BJ (cell line): Measurements from ENCODE around the gene TRIM34. TPM values are rescaled to one million over a fixed set of nuclear protein-coding genes. Genes with fewer than 3 reads are reported as not detected.

Source experiments
- CTCF ChIA-PET: fragments of 350-600 bp; formaldehyde crosslinking; extraction: SDS; loops from one replicate; lab custom pipeline; 2021; ENCODE audit warnings: antibody characterized with exemption, inconsistent platforms; lab: Yijun Ruan, JAX
- POLR2A ChIA-PET: fragments of 300-600 bp; sonication (Branson Sonifier 250); formaldehyde crosslinking; extraction: SDS; loops from one replicate; lab custom pipeline; 2021; ENCODE audit warnings: antibody characterized with exemption; lab: Charles Lee
- DNase-seq: peaks from one replicate; pipeline ENCODE4 v3.0.0-alpha.2; 2011; ENCODE audit warnings: low read depth
- H3K27me3 ChIP-seq: 2 replicates; pipeline ENCODE4 v1.6.0; 2011; ENCODE audit warnings: low read length; ENCODE audit not compliant: control insufficient read depth, insufficient read depth
- H3K36me3 ChIP-seq: 2 replicates; pipeline ENCODE4 v1.5.1; 2011; ENCODE audit warnings: low read length; ENCODE audit not compliant: control insufficient read depth, insufficient read depth
- H3K4me3 ChIP-seq: 2 replicates; pipeline ENCODE4 v1.5.1; 2011; ENCODE audit warnings: low read depth, mild to moderate bottlenecking, control low read depth, low read length
- polyA minus RNA-seq: library from RNA; depleted of rRNA, polyadenylated mRNA; stranded (reverse); fragments of >200 nt; gene quantifications from 2 replicates; pipeline ENCODE4 v1.2.3, GENCODE V29; 2011; rRNA and poly(A)+ RNA removed
- polyA plus RNA-seq: library from polyadenylated mRNA; depleted of rRNA; stranded (reverse); fragments of >200 nt; gene quantifications from 2 replicates; pipeline ENCODE4 v1.2.3, GENCODE V29; 2011; rRNA removed
- TF ChIP-seq, protein P1 (sequence below): IDR thresholded peaks from 2 replicates; pipeline ENCODE4 v1.5.1; 2011; ENCODE audit warnings: low read depth, mild to moderate bottlenecking, control low read depth, inconsistent platforms, low read length, moderate library complexity; ENCODE audit not compliant: insufficient read depth

Gene TRIM34, protein sequence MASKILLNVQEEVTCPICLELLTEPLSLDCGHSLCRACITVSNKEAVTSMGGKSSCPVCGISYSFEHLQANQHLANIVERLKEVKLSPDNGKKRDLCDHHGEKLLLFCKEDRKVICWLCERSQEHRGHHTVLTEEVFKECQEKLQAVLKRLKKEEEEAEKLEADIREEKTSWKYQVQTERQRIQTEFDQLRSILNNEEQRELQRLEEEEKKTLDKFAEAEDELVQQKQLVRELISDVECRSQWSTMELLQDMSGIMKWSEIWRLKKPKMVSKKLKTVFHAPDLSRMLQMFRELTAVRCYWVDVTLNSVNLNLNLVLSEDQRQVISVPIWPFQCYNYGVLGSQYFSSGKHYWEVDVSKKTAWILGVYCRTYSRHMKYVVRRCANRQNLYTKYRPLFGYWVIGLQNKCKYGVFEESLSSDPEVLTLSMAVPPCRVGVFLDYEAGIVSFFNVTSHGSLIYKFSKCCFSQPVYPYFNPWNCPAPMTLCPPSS
- polyA plus RNA-seq (6.6 and 11.0 TPM in 2 replicates), polyA minus RNA-seq (3.2 and 3.8 TPM in 2 replicates)

DNA sequence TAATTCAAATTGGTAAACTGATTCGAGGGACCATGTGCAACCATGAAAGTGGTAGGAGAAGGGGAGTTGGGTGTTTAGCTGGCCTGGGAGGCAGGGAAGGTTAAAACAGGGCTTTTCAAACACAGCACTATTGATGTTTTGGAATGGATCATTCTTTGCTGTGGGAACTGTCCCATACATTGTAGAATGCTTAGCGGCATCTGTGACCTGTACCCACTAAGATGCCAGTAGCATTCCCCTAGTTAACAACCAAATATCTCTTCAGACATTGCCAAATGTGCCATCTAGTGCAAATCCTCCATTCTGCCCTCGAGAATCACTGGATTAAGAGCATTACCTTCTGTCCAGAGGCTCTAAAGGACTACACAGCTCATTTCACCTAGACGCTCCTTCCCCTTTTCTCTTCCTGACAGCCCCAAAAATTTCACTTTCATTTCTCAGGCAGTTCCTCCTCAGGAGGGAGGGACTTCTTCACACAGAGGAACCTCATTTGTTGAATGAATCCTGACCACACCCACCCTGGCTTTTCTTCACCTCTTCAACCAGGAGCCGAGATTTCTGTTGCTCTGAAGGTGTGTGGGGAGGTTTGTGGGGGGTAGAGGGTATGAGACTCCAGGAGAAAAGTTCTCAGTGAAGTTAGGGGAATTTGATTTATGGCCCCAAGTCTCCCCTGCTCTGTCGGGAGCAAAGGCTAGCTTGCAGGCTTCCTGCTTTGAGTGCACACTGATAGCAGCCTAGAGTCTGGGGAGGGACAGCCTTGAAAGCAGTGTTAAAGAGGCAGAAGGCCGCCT is at the start of gene TRIM34:
Gene TRIM34 (plus strand): TSS at position 513 of the 791 bp plus-strand sequence. CDS start 7,331 bp downstream, outside the sequence.
- Histone ChIP-seq H3K4me3 (peak within 1 kb of the TSS; percentile 57), H3K27me3 (no peaks in the 10 kb centered on the region), H3K36me3 (no peaks in the 10 kb centered on the region)
- DNase-seq, result no peak
- TF ChIP-seq, protein P1, sequence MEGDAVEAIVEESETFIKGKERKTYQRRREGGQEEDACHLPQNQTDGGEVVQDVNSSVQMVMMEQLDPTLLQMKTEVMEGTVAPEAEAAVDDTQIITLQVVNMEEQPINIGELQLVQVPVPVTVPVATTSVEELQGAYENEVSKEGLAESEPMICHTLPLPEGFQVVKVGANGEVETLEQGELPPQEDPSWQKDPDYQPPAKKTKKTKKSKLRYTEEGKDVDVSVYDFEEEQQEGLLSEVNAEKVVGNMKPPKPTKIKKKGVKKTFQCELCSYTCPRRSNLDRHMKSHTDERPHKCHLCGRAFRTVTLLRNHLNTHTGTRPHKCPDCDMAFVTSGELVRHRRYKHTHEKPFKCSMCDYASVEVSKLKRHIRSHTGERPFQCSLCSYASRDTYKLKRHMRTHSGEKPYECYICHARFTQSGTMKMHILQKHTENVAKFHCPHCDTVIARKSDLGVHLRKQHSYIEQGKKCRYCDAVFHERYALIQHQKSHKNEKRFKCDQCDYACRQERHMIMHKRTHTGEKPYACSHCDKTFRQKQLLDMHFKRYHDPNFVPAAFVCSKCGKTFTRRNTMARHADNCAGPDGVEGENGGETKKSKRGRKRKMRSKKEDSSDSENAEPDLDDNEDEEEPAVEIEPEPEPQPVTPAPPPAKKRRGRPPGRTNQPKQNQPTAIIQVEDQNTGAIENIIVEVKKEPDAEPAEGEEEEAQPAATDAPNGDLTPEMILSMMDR, result no peak
- CTCF ChIA-PET, result interaction anchor here (0.7 kb wide), 1 partner anchor 10 kb away, joined by 3 read pairs; no protein-coding TSS in a partner anchor
- POLR2A ChIA-PET, result interaction anchor here (0.6 kb wide), 1 partner anchor 1491 kb away, joined by 13 read pairs; no protein-coding TSS in a partner anchor

DNA sequence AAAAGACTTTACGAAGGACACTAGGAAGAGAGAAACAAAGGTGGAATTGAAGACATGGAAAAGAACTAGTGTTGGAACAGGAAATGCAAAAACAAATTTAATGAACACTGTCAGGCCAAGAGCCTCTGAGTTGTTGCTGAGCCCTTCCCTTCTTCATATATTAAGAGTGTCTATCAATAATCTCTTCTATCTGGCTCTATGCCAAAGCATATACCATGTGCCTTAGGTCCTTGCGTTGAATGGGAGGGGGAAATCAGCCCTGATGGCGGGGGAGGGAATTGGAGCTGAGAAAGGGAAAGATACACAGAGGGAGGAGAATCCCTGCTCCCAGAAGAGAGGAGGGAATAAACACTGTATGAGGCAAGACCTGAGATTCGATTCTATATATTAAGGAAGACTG is 49.6 kb upstream of the TRIM34 start:
- H3K27me3 ChIP-seq, result 0 out of 2 replicates have a peak, but pooled peaks cover 2% of the 10 kb centered on the region
- ChIA-PET POLR2A (no interaction called here), CTCF (no interaction called here)
- H3K4me3 ChIP-seq, result no peak overlapping the region
- DNase-seq, result no peak
- no peaks in the 10 kb centered on the region for H3K36me3 ChIP-seq
- TF ChIP-seq, protein P1, result no peak

DNA sequence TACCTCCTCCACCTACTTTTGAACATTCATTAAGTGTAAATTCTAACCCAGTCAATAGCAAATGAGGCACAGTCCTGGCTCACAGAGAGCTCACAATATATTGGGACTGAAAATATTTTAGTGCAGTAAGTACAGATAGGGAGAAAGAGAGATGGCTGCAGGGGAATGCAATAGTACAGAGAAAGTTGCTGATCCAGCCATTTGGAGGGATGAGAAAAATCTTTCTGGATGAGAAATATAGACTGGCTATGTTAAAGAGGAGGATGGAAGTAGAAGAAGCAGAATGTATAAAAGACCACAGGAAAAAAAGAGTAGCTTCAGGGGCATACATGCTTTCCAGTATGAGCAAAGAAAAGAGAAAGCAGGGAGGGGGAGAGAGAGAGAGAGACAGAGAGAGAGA is 47.7 kb upstream of the TRIM34 start:
- ChIA-PET CTCF (interaction anchor here (1.5 kb wide), 1 partner anchor 8 kb away, joined by 3 read pairs; no protein-coding TSS in a partner anchor), POLR2A (no interaction called here)
- H3K4me3 ChIP-seq, result no peak overlapping the region
- TF ChIP-seq, protein P1, result no peak
- 0 out of 2 replicates have a peak, but pooled peaks cover 2% of the 10 kb centered on the region for H3K27me3 ChIP-seq
- no peak for DNase-seq
- no peaks in the 10 kb centered on the region for H3K36me3 ChIP-seq

DNA sequence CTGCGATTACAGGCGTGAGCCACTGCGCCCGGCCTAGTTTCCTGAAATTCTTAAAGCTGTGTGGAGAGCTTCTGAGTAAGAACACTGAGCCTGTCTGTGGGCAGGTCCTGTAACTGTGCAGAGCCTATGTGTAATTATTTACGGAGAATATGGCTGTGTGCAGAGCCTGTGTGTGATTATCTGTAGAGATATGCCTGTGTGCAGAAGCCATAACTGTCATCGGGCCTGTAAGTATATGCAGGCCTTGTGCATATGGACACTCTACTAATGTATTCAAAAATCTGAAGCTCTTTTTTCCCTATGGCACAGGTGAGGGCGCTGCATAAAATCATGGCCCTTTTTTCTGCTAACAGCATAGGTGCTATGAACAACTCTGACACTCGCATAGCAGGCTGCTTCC is 44.2 kb upstream of the TRIM34 start, which contains the start of gene OR52B6:
Gene OR52B6 (plus strand): TSS at position 301 of the 400 bp plus-strand sequence. CDS start 0 bp downstream, at position 301.
- no peak for DNase-seq
- no peaks in the 10 kb centered on the region for H3K36me3 ChIP-seq
- no peak within 1 kb of the TSS for H3K4me3 ChIP-seq
- TF ChIP-seq, protein P1, result no peak
- H3K27me3 ChIP-seq, result 0 out of 2 replicates have a peak, but pooled peaks cover 2% of the 10 kb centered on the region
- POLR2A ChIA-PET, result no interaction called here
- CTCF ChIA-PET, result interaction anchor here (1.0 kb wide), 1 partner anchor 20 kb away, joined by 3 read pairs; no protein-coding TSS in a partner anchor
